T-cell (primary cell): ENCODE data around the gene CCDC54. TPM values are rescaled to one million over a fixed set of nuclear protein-coding genes. Genes with fewer than 3 reads are reported as not detected.

Experiments used
- ATAC-seq, 4 experiments: fragments of 200-7000 bp in 3 of 4; fragments of 150-1000 bp in 1 of 4; cut with Tn5 transposase; replicated peaks in 1 of 4; 1 replicate in 3 of 4; 2 replicates in 1 of 4; pipeline ENCODE4 v1.10.0; 2021; ENCODE audit warnings: moderate library complexity in 3 of 4, mild to moderate bottlenecking in 2 of 4, moderate number of reproducible peaks in 1 of 4
- CTCF ChIA-PET, 2 donors: fragments of 300-600 bp; sonication (Branson Sonifier 250); formaldehyde crosslinking; loops; one replicate each; lab custom pipeline; 2022; ENCODE audit warnings: antibody characterized with exemption in 2 of 2; lab: Charles Lee
- POLR2A ChIA-PET, 2 donors: fragments of 300-600 bp; sonication (Branson Sonifier 250); formaldehyde crosslinking; loops; one replicate each; lab custom pipeline; 2022; ENCODE audit warnings: antibody characterized with exemption in 2 of 2; lab: Charles Lee
- DNase-seq, 35 experiments: peaks; one replicate each; pipeline versions ENCODE4 v3.0.0 to v3.0.0-alpha.2; 2013 to 2023
- H3K27ac ChIP-seq: one replicate; pipeline ENCODE4 v1.5.1; 2013; ENCODE audit warnings: low read length
- H3K27me3 ChIP-seq, 2 experiments: replicated peaks in 1 of 2; 1 replicate in 1 of 2; 2 replicates in 1 of 2; pipeline versions ENCODE4 v1.6.1 to v1.7.0; 2013; ENCODE audit warnings: low read length in 1 of 2, mixed read lengths in 1 of 2; ENCODE audit not compliant: control insufficient read depth in 2 of 2, insufficient read depth in 2 of 2; ENCODE audit errors: extremely low read depth in 1 of 2
- H3K36me3 ChIP-seq, 2 donors: 1 replicate in 1 of 2; 2 replicates in 1 of 2; pipeline versions ENCODE4 v1.6.1 to v1.7.0; 2013; ENCODE audit warnings: low read length in 1 of 2; ENCODE audit not compliant: control insufficient read depth in 2 of 2, insufficient read depth in 1 of 2; ENCODE audit errors: extremely low read depth in 1 of 2
- H3K4me1 ChIP-seq, 2 experiments: 1 replicate in 1 of 2; 2 replicates in 1 of 2; pipeline versions ENCODE4 v1.6.1 to v1.7.0; 2013; ENCODE audit warnings: low read length in 2 of 2, mixed read lengths in 1 of 2; ENCODE audit not compliant: insufficient read depth in 2 of 2, control insufficient read depth in 1 of 2; ENCODE audit errors: extremely low read depth in 1 of 2
- H3K4me3 ChIP-seq, 2 donors: 1 replicate in 1 of 2; 2 replicates in 1 of 2; pipeline versions ENCODE4 v1.5.1 to v1.7.0; 2013; ENCODE audit warnings: mild to moderate bottlenecking in 2 of 2, low read length in 1 of 2, moderate library complexity in 1 of 2; ENCODE audit not compliant: control insufficient read depth in 1 of 2; ENCODE audit errors: extremely low read depth in 1 of 2
- H3K9me3 ChIP-seq: 2 replicates; pipeline ENCODE4 v1.7.0; 2013
- H3K27ac Mint-ChIP-seq, 2 donors: one replicate each; pipeline ENCODE4 v1.8.0; 2020 to 2021; ENCODE audit warnings: mild to moderate bottlenecking in 2 of 2, mixed read lengths in 2 of 2
- H3K27me3 Mint-ChIP-seq, 2 donors: one replicate each; pipeline ENCODE4 v1.8.0; 2021 to 2022; ENCODE audit warnings: mixed read lengths in 2 of 2
- H3K36me3 Mint-ChIP-seq: one replicate; pipeline ENCODE4 v1.8.0; 2021; ENCODE audit warnings: mixed read lengths
- H3K4me1 Mint-ChIP-seq, 3 donors: one replicate each; pipeline ENCODE4 v1.8.0; 2020 to 2022; ENCODE audit warnings: mixed read lengths in 3 of 3, mild to moderate bottlenecking in 1 of 3
- H3K4me3 Mint-ChIP-seq, 3 donors: one replicate each; pipeline ENCODE4 v1.8.0; 2020 to 2022; ENCODE audit warnings: mild to moderate bottlenecking in 3 of 3, mixed read lengths in 3 of 3, moderate library complexity in 3 of 3
- H3K9me3 Mint-ChIP-seq, 3 donors: one replicate each; pipeline ENCODE4 v1.8.0; 2020 to 2022; ENCODE audit warnings: mixed read lengths in 3 of 3
- WGBS: methylation state at CpG from one replicate; pipeline ENCODE4 v1.1.5; 2013; ENCODE audit warnings: missing lambda C conversion rate; ENCODE audit not compliant: insufficient coverage; 5-methylcytosine and 5-hydroxymethylcytosine counted together
- total RNA-seq, 35 experiments: library from RNA in 6 of 35; stranded (reverse) in 6 of 35; fragments of 120-200 nt in 1 of 35; gene quantifications; one replicate each; pipeline versions ENCODE4 v1.2.1 to v1.2.4 and lab custom pipeline; 2013 to 2026

CCDC54 gene
- total RNA-seq, 5 donors from 2014 or later (not counting 1 experiment from before 2014, with no cell fraction given) = not detected

DNA sequence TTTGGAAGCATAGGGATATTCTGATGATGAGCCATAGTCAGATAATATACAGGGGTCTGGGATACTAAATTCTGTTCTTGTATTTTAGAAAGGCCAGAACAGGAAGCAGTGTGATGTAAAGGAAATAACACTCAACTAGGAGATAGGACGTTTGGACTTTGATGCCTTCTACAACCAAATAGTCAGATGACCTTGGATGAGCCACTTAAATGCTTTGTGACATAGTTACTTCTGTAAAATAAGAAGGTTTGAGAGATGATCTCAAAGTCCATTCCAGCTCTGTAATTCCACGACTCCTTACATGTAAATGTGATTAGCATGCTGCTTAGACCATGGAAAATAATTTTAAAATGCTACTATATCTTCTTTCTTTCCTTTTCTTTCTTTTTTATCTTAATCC is 29.5 kb upstream of the CCDC54 start:
- peaks cover 0 to 7% (median 5%) of the 10 kb centered on the region in 3 donors for H3K4me1 Mint-ChIP-seq
- POLR2A ChIA-PET = no interaction called here
- WGBS = no CpG with 5 or more reads among the region's 2 CpGs
- Histone ChIP-seq H3K36me3 (no peaks in the 10 kb centered on the region), H3K4me3 (no peak overlapping the region), H3K27me3 (no peaks in the 10 kb centered on the region), H3K27ac (no peak overlapping the region), H3K9me3 (no peaks in the 10 kb centered on the region), H3K4me1 (no peaks in the 10 kb centered on the region)
- ATAC-seq (no peak), DNase-seq (no peak)
- H3K36me3 Mint-ChIP-seq = no peaks in the 10 kb centered on the region
- H3K4me3 Mint-ChIP-seq = no peak overlapping the region
- no peaks in the 10 kb centered on the region for H3K27me3 Mint-ChIP-seq
- no peaks in the 10 kb centered on the region for H3K9me3 Mint-ChIP-seq
- no peak overlapping the region for H3K27ac Mint-ChIP-seq
- CTCF ChIA-PET = no interaction called here

DNA sequence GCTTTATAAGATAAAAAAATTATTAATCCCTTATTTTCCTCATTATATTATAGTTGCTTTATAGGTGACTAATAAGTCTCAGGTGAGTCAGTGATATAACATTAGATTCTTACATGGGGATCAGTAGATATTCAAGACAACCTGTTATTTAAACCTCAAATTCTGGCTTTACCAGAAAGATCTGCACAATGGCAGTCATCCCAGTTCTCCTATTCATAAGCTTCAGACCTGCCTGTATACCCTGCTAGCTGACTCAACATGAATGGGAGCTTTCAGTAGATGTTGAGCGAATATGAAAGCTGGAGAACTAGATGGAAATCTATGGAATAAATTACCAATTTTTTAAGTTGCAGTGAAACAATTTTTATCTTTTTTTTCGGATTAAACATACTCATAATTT is 20.5 kb upstream of the CCDC54 start:
- peaks cover 5% of the 10 kb centered on the region in 2 donors for H3K27me3 Mint-ChIP-seq
- Histone ChIP-seq H3K36me3 (no peaks in the 10 kb centered on the region), H3K27ac (no peak overlapping the region), H3K9me3 (no peaks in the 10 kb centered on the region), H3K4me3 (no peak overlapping the region), H3K27me3 (peaks cover 0 to 3% of the 10 kb centered on the region in 2 experiments), H3K4me1 (no peaks in the 10 kb centered on the region)
- no CpG with 5 or more reads among the region's 2 CpGs for WGBS
- ATAC-seq = no peak
- H3K4me3 Mint-ChIP-seq = no peak overlapping the region
- CTCF ChIA-PET = no interaction called here
- peaks cover 0 to 4% (median 0%) of the 10 kb centered on the region in 3 donors for H3K9me3 Mint-ChIP-seq
- no peaks in the 10 kb centered on the region for H3K4me1 Mint-ChIP-seq
- H3K27ac Mint-ChIP-seq = no peak overlapping the region
- DNase-seq = no peak
- H3K36me3 Mint-ChIP-seq = no peaks in the 10 kb centered on the region
- POLR2A ChIA-PET = no interaction called here

DNA sequence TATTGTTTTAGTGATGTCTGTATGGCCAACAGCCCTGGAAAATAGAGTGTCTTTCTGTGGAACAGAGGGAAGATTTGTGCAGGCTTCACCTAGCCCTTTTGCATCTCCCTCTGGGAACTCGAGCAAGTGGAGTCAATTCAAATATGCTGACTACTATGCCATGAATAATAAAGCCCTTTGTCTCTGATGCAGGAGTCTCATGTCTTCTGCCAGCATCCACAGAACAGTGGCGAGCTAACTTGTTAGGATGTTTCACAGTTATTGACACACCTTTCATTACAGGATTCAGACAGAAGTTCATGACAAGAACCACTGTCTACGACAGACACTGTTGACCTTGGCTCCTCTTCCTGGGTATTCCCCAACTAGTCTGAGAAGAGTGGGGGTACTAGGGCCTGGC is 15.6 kb upstream of the CCDC54 start:
- DNase-seq = no peak
- no peak for ATAC-seq
- ChIA-PET POLR2A (no interaction called here), CTCF (interaction anchor here in 1 of 2 donors (0.6 kb wide), 1 partner anchor 100 kb away, joined by 3 read pairs; no protein-coding TSS in a partner anchor)
- Mint-ChIP-seq H3K4me3 (no peak overlapping the region), H3K36me3 (no peaks in the 10 kb centered on the region), H3K27ac (no peak overlapping the region), H3K9me3 (peaks cover 0 to 4% (median 0%) of the 10 kb centered on the region in 3 donors), H3K4me1 (no peaks in the 10 kb centered on the region), H3K27me3 (peaks cover 3% of the 10 kb centered on the region in 2 donors)
- H3K27me3 ChIP-seq = no peaks in the 10 kb centered on the region
- no peak overlapping the region for H3K27ac ChIP-seq
- no peaks in the 10 kb centered on the region for H3K4me1 ChIP-seq
- no peaks in the 10 kb centered on the region for H3K36me3 ChIP-seq
- H3K4me3 ChIP-seq = no peak overlapping the region
- no peaks in the 10 kb centered on the region for H3K9me3 ChIP-seq
- 78% methylated on average over 3 of the region's 3 CpGs for WGBS

DNA sequence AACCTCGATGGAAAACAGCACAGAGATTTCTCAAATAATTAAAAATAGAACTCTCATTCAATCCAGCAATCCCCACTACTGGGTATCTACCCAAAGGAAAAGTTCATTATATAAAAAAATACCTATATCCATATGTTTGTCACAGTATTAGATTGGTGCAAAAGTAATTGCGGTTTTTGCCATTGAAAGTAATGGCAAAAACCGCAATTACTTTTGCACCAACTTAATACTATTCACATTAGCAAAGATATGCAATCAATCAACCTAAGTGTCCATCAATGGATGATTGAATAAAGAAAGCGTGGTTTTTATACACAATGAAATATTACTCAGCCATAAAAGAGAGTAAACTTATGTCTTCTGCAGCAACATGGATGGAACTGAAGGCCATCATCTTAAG is 12.2 kb upstream of the CCDC54 start:
- Mint-ChIP-seq H3K4me1 (peaks cover 0 to 2% (median 0%) of the 10 kb centered on the region in 3 donors), H3K36me3 (no peaks in the 10 kb centered on the region), H3K9me3 (peaks cover 0 to 4% (median 0%) of the 10 kb centered on the region in 3 donors), H3K27me3 (peaks cover 3 to 6% of the 10 kb centered on the region in 2 donors), H3K27ac (no peak overlapping the region), H3K4me3 (no peak overlapping the region)
- H3K36me3 ChIP-seq = no peaks in the 10 kb centered on the region
- WGBS = no CpG with 5 or more reads among the region's 4 CpGs
- no peak overlapping the region for H3K4me3 ChIP-seq
- ChIA-PET CTCF (no interaction called here), POLR2A (no interaction called here)
- ATAC-seq (no peak), DNase-seq (no peak)
- H3K27me3 ChIP-seq = no peaks in the 10 kb centered on the region
- no peaks in the 10 kb centered on the region for H3K4me1 ChIP-seq
- no peaks in the 10 kb centered on the region for H3K9me3 ChIP-seq
- H3K27ac ChIP-seq = no peak overlapping the region

DNA sequence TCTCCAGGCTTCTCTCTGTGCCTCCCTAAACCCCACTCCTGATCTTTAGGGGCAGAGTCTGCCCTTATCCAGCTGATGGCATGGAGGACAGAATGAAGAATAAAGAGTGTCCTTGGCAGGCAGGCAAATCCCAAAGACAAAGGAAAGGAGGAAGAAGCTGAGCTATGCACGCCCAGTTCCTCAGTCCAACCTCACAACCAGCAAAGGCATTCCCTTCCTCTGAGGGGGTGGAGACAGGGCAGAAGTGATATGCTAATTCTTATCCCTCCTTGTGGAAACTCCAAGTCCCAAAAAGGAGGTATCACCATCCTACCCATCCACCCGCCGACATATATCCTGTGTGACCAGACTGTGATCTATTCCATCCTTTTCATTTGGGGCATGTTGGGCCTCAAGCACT is 10.5 kb upstream of the CCDC54 start:
- Mint-ChIP-seq H3K9me3 (no peaks in the 10 kb centered on the region), H3K4me3 (no peak overlapping the region), H3K4me1 (peaks cover 0 to 2% (median 0%) of the 10 kb centered on the region in 3 donors), H3K27ac (no peak overlapping the region), H3K36me3 (no peaks in the 10 kb centered on the region), H3K27me3 (peaks cover 4 to 6% of the 10 kb centered on the region in 2 donors)
- POLR2A ChIA-PET = no interaction called here
- CTCF ChIA-PET = interaction anchor here in 1 of 2 donors (0.6 kb wide), 1 partner anchor 1459 kb away, joined by 4 read pairs; no protein-coding TSS in a partner anchor
- Histone ChIP-seq H3K4me3 (no peak overlapping the region), H3K9me3 (no peaks in the 10 kb centered on the region), H3K4me1 (no peaks in the 10 kb centered on the region), H3K27me3 (no peaks in the 10 kb centered on the region), H3K36me3 (no peaks in the 10 kb centered on the region), H3K27ac (no peak overlapping the region)
- DNase-seq (no peak), ATAC-seq (no peak)
- 90% methylated on average over 2 of the region's 3 CpGs for WGBS

DNA sequence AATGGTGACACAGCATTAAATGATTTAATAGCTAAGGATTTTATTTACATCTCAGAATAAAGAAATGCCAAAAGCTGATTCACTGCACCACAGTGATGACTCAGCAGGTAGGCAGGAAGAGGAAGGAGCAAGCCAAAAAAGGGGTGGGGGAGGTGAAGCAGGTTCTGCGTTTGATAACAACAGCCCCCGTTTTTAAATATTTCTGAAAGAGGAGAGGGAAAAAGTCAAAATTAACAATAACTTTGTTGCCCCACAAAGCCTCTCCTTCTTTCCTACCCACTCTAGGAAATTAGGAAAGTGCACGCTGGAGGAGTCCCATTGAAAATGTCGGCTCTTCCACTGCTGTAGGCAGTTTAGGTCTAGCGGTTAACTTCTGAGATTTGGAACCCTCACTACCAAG is 9.9 kb upstream of the CCDC54 start:
- Mint-ChIP-seq H3K27me3 (peaks cover 6 to 7% of the 10 kb centered on the region in 2 donors), H3K9me3 (no peaks in the 10 kb centered on the region), H3K36me3 (no peaks in the 10 kb centered on the region), H3K4me1 (peaks cover 0 to 2% (median 0%) of the 10 kb centered on the region in 3 donors), H3K27ac (no peak overlapping the region), H3K4me3 (no peak overlapping the region)
- no peaks in the 10 kb centered on the region for H3K4me1 ChIP-seq
- ATAC-seq (no peak), DNase-seq (peak in 2 of 35 experiments; percentile 1)
- H3K4me3 ChIP-seq = no peak overlapping the region
- no peaks in the 10 kb centered on the region for H3K9me3 ChIP-seq
- H3K27ac ChIP-seq = no peak overlapping the region
- 88% methylated on average over 3 of the region's 5 CpGs for WGBS
- CTCF ChIA-PET = interaction anchor here in 1 of 2 donors (0.6 kb wide), 1 partner anchor 1459 kb away, joined by 4 read pairs; no protein-coding TSS in a partner anchor
- POLR2A ChIA-PET = no interaction called here
- no peaks in the 10 kb centered on the region for H3K27me3 ChIP-seq
- no peaks in the 10 kb centered on the region for H3K36me3 ChIP-seq
